Measurements from ENCODE around the gene ABITRAM.

DNA sequence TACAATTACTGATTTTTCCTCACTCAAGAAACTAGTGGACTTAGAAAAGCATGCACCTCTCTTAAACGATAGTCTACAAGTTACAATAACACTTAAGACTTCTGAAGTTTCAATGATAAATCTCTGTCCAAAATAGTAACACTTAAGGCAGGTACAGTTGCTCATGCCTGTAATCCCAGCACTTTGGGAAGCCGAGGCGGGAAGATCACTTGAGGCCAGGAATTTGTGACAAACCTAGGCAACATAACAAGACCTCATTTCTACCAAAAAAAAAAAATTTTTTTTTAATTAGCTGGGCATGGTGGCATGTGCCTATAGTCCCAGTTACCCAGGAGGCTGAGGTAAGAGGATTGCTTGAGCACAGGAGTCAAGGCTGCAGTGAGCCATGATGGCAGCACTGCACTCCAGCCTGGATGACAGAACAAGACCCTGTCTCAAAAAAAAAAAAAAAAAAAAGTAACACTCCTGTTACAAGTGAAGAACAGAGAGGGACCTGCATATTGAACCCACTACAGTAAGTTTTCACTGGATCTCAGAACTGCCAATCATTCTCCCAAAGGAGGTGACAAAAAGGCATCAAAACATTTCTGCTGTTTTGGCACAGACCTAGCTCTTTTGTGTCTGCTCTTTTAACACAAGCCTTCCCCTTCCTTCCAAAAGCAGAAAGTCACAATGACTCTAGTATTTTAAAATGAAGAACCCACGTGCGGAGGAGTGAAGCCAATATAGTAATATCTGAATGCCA, 3.5 kb downstream of the ABITRAM start:
- TF ChIP-seq, protein P1, sequence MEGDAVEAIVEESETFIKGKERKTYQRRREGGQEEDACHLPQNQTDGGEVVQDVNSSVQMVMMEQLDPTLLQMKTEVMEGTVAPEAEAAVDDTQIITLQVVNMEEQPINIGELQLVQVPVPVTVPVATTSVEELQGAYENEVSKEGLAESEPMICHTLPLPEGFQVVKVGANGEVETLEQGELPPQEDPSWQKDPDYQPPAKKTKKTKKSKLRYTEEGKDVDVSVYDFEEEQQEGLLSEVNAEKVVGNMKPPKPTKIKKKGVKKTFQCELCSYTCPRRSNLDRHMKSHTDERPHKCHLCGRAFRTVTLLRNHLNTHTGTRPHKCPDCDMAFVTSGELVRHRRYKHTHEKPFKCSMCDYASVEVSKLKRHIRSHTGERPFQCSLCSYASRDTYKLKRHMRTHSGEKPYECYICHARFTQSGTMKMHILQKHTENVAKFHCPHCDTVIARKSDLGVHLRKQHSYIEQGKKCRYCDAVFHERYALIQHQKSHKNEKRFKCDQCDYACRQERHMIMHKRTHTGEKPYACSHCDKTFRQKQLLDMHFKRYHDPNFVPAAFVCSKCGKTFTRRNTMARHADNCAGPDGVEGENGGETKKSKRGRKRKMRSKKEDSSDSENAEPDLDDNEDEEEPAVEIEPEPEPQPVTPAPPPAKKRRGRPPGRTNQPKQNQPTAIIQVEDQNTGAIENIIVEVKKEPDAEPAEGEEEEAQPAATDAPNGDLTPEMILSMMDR (IDR thresholded peaks at IDR 0.05) = no peak
- TF ChIP-seq POLR2A (IDR thresholded peaks at IDR 0.05) = no peak
